ENCODE data around the gene SESN1.
"Not testable (repeated sequence)": the region's sequence is repeated elsewhere in the genome, so short reads cannot be mapped to it uniquely, and the experiment has no call there.

SESN1 gene

GRCh38 chr6:109002882-109003281 is 91.8 kb downstream of the SESN1 start:
- no peak for DNase-seq (ENCODE audit: extremely low read depth in 1 of 2, low read depth in 1 of 2)

GRCh38 chr6:109002051-109002697 is 92.5 kb downstream of the SESN1 start:
- no peak for DNase-seq (ENCODE audit: extremely low read depth in 1 of 2, low read depth in 1 of 2)

GRCh38 chr6:109001291-109001894 is 93.3 kb downstream of the SESN1 start:
- DNase-seq (ENCODE audit: extremely low read depth in 1 of 2, low read depth in 1 of 2), result no peak

- no peak for DNase-seq (ENCODE audit: extremely low read depth in 1 of 2, low read depth in 1 of 2)
Observed at GRCh38 chr6:109000289-109000688, 94.4 kb downstream of the SESN1 start.

- DNase-seq (ENCODE audit: extremely low read depth in 1 of 2, low read depth in 1 of 2), result no peak
Observed at GRCh38 chr6:108999428-108999827, 95.2 kb downstream of the SESN1 start.

- DNase-seq (ENCODE audit: extremely low read depth in 1 of 2, low read depth in 1 of 2), result no peak
Observed at GRCh38 chr6:108998485-108998884, 96.2 kb downstream of the SESN1 start.

GRCh38 chr6:108996208-108996607 is 98.4 kb downstream of the SESN1 start:
- no peak for DNase-seq (ENCODE audit: extremely low read depth in 1 of 2, low read depth in 1 of 2)

- no peak for DNase-seq (ENCODE audit: extremely low read depth in 1 of 2, low read depth in 1 of 2)
Observed at GRCh38 chr6:108995296-108995695, 99.3 kb downstream of the SESN1 start.

GRCh38 chr6:108993876-108994275 is 100.8 kb downstream of the SESN1 start:
- no peak for DNase-seq (ENCODE audit: extremely low read depth in 1 of 2, low read depth in 1 of 2)

- DNase-seq (ENCODE audit: extremely low read depth in 1 of 2, low read depth in 1 of 2), result no peak
Observed at GRCh38 chr6:108989700-108990099, 104.9 kb downstream of the SESN1 start.

GRCh38 chr6:108988765-108989164 is 105.9 kb downstream of the SESN1 start:
- no peak for DNase-seq (ENCODE audit: extremely low read depth in 1 of 2, low read depth in 1 of 2)

GRCh38 chr6:108988296-108988695 is 106.3 kb downstream of the SESN1 start:
- DNase-seq (ENCODE audit: extremely low read depth in 1 of 2, low read depth in 1 of 2), result no peak

- DNase-seq (ENCODE audit: extremely low read depth in 1 of 2, low read depth in 1 of 2), result no peak
Observed at GRCh38 chr6:108987156-108987555, 107.5 kb downstream of the SESN1 start.

GRCh38 chr6:108985301-108985700 is 109.3 kb downstream of the SESN1 start:
- no peak for DNase-seq (ENCODE audit: extremely low read depth in 1 of 2, low read depth in 1 of 2)

- DNase-seq (ENCODE audit: extremely low read depth in 1 of 2, low read depth in 1 of 2), result no peak
Observed at GRCh38 chr6:108983151-108983550, 111.5 kb downstream of the SESN1 start.

- no peak for DNase-seq (ENCODE audit: extremely low read depth in 1 of 2, low read depth in 1 of 2)
Observed at GRCh38 chr6:108982154-108983113, 112.2 kb downstream of the SESN1 start.

GRCh38 chr6:108978638-108979037 is 116.0 kb downstream of the SESN1 start:
- not testable (repeated sequence) for DNase-seq (ENCODE audit: extremely low read depth in 1 of 2, low read depth in 1 of 2)

GRCh38 chr6:108974201-108974600 is 120.4 kb downstream of the SESN1 start:
- DNase-seq (ENCODE audit: extremely low read depth in 1 of 2, low read depth in 1 of 2), result no peak

GRCh38 chr6:108969776-108970175 is 124.9 kb downstream of the SESN1 start:
- DNase-seq (ENCODE audit: extremely low read depth in 1 of 2, low read depth in 1 of 2), result no peak

GRCh38 chr6:108968325-108969316 is 126.0 kb downstream of the SESN1 start:
- DNase-seq (ENCODE audit: extremely low read depth in 1 of 2, low read depth in 1 of 2), result no peak

Measured in activated CD8-positive, alpha-beta memory T cell treated with anti-CD3 and anti-CD28 coated beads for 1 hour (primary cell).